Measurements from ENCODE around the gene RNF123.

Gene RNF123

DNA sequence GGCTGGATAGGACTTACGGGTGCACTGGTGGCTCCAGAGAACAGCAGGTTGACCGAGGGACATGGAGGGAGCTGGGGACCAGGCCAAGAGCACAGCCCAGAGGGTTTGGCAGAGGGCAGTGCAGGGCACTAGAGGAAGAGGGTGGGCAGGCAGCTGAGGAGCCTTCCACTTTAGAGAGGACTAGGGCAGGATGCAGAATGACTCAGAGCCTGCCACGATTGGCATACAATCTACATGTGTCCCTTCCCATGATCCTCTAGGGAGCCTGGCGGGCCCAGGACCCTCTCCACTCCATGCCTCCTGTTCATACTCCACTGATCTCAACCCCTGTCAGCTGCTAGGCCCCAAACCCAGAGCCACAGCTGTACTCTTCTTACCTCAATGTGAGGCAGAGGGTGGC, 29.6 kb upstream of the RNF123 start:
- no peak for DNase-seq

- DNase-seq = no peak
Measured at GRCh38 chr3:49661281-49661680, 28.1 kb upstream of the RNF123 start.

- DNase-seq = no peak
Measured at GRCh38 chr3:49662021-49662420, 27.3 kb upstream of the RNF123 start.

DNA sequence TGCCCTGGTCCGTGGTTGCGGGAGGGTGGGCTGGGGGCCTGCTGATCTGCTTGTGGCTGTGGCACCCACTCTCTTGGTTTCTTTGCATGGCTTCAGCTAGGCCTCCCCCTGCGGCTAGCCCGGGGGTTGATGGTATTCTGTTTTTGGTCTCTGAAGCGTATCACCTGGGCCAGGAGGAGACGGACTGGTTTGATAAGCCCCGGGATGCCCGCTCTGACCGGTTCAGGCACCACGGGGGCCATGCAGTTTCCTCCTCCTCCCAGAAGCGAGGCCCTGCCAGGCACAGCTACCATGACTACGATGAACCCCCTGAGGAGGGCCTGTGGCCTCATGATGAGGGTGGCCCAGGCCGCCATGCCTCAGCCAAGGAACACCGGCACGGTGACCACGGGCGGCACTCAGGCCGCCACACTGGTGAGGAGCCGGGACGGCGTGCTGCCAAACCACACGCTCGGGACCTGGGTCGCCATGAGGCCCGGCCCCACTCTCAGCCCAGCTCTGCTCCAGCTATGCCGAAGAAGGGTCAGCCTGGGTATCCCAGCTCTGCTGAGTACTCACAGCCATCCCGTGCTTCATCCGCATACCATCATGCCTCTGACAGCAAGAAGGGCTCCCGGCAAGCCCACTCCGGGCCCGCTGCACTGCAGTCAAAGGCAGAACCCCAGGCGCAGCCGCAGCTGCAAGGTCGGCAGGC, 26.5 kb upstream of the RNF123 start:
- no peak for DNase-seq

DNA sequence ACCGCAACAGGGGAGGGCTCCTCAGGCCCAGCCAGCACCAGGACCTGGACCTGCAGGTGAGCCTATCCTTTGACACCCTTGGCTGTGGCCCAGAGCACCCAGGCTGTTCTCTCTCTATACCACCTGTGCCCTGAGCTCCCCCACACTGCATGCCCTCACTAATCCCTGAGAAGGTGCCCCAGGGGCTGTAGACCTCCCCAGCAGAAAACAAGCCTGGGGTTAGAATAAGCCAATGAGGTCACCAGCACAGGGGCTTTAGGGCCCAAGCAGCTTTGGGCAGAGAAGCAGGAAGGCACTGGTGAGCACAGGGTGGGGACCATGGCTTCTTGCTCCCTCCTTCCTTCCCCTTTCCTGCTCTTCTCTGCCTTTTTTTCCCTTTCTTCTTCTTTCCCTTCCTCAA, 25.5 kb upstream of the RNF123 start:
- DNase-seq = no peak

- DNase-seq = no peak
Measured at GRCh38 chr3:49664300-49664699, 25.1 kb upstream of the RNF123 start.

DNA sequence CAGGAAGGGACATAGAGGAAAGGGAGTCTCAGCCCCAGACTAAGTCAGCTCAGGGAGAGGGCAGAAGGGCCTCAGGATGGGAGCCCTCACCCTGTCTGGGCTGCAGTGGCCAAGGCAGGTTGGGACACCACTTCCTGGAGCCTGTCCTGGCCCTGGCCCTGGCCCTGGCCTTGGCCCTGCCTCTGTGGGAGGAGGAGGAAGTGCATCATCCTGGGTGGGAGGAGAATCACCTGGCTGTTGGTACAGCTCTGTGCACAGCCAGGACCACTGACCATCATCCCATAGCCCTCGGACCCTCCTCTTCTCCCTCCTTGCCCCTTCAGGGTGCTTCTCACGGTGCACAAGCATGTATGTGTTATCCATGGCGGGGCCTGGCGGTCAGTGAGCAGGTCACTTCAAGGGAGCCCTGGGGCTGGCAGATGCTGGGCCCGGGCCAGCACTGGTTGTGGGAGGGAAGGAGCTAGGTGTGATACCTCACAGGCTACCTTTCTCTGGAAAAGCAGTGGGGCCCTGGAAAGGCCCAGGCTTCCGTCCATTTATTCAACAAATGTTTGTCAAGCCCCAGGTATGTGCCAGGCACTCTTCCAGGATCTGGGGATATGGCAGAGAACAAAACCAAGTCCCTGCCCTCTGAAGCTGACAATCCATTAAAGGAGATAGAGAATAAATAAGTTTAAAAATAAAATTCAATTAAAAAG, 23.4 kb upstream of the RNF123 start:
- no peak for DNase-seq

GRCh38 chr3:49666592-49666991, 22.8 kb upstream of the RNF123 start:
- no peak for DNase-seq

- no peak for DNase-seq
Measured at GRCh38 chr3:49667701-49668413, 21.5 kb upstream of the RNF123 start.

DNA sequence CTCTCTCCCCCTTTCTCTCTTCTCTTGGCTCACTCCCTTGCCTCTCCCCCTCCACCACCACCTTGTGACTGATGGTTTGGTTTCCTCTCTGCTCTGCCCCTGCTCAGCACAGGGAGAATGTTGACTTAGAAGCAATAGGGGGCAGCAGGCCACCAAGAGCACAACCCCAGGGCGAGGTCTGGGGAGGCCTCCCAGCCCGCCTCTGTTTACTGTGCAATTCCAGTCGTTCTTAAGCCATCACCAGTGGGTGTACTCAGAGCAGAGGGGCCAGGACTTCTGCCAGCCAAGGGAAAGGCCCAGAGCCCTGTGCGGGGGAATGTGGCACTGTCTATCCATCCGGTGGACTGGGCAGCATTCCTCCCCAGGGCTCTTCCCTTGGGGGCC, 21.0 kb upstream of the RNF123 start:
- DNase-seq = no peak

GRCh38 chr3:49668861-49669260, 20.5 kb upstream of the RNF123 start:
- no peak for DNase-seq

- DNase-seq = no peak
Measured at GRCh38 chr3:49669352-49669751, 20.0 kb upstream of the RNF123 start.

DNA sequence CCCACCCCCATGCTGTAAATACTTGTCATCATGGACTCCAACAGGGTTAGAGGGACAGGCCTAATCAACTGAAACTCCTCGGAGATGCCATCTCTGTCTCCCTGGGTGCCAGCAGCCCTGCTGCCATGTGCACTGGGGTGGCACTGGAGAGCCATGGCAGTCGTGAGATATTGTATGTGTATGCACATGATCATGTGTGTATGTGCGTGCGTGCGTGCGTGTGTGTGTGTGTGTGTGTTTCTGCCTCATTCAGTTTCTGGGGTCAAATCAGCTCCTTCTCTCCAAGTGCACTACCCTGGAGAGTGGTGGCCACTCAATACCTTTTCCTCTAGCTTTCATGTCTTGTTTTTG, 18.4 kb upstream of the RNF123 start:
- no peak for DNase-seq

- DNase-seq = peak; percentile 70
Measured at GRCh38 chr3:49671291-49672288, 17.8 kb upstream of the RNF123 start.

DNA sequence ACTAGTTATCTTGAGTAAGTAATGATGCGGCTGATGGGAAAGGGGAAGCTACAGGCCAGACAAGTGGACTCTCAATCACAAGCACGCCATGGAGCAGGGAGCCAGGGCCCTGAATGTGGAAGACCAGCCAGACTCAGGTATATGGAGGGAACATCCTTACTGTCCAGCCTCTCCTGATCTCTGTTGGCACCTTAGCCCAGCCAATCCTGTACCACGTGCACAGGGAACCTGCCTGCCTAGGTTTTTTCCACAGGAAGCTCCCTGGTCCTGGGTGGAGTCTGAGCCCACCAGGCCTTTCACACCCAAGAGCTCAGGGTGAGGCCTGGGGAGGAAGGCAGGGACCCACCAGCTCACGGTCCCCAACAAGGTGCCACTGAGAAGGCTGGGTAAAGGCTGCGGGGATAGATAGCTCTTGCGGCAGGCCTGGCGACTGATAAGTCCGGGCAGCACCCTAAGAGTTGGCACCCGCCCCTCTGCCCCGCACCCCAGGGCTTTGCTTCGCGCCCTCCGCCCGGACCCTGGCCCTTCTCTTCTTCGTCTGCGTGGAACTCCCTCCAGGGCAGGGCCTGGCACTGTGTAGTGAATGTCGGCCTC, 16.1 kb upstream of the RNF123 start:
- no peak for DNase-seq

- peak; percentile 94 for DNase-seq
Measured at GRCh38 chr3:49673715-49674496, 15.5 kb upstream of the RNF123 start, which contains the start of gene APEH. TSS of gene APEH (plus strand) at chr3:49674351. CDS start at chr3:49674402, 51 bp downstream.

- DNase-seq = peak; percentile 27
Measured at GRCh38 chr3:49674497-49674983, 14.8 kb upstream of the RNF123 start.

DNA sequence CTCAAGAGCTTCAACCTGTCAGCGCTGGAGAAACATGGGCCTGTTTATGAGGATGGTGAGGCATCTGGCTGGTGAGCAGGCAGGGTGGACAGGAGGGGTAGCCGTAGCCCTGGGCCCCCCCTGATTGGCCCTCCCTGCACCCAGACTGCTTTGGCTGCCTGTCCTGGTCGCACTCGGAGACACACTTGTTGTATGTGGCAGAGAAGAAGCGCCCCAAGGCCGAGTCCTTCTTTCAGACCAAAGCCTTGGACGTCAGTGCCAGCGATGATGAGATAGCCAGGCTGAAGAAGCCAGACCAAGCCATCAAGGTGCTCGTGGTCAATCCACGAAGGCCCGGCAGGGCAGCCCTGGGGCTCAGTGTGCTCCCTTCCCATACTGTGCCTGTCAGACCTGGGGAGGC, 13.4 kb upstream of the RNF123 start:
- DNase-seq = no peak

GRCh38 chr3:49680493-49681231, 8.7 kb upstream of the RNF123 start:
- DNase-seq = no peak

GRCh38 chr3:49681232-49681522, 8.2 kb upstream of the RNF123 start:
- no peak for DNase-seq

DNA sequence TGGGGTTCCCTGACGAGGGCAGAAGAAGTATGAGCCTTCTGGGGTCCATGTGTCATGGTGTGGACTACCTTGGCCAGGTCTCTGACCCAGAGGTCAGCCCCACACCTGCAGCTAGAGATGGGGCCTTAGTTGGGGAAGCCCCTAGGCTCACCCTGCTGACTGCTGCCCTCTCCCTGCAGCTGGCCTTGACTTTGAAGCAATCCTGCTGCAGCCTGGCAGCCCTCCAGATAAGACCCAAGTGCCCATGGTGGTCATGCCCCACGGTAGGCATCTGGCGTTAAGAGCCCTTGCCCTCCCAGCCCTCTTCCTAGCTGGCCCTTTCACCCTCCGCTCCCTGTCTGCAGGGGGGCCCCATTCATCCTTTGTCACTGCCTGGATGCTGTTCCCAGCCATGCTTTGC, 7.8 kb upstream of the RNF123 start:
- no peak for DNase-seq

Data from activated CD4-positive, alpha-beta T cell treated with anti-CD3 and anti-CD28 coated beads, Interleukin-2, amount 50 U/mL, for 1 hour (primary cell).